ENCODE measurements around the gene CXCR1. TPM values are rescaled to one million over a fixed set of nuclear protein-coding genes. Genes with fewer than 3 reads are reported as not detected.

CXCR1 gene
- total RNA-seq, 1 donor from 2014 or later = 2.1 TPM

Other genes with a start within 250 kb of the CXCR1 start
- 92.3 TPM for gene TNS1, start 164.0 kb downstream of the CXCR1 start, total RNA-seq
- gene RUFY4, start 97.7 kb downstream of the CXCR1 start, total RNA-seq = 0.10 TPM
- gene CXCR2, start 40.9 kb downstream of the CXCR1 start, total RNA-seq = 5.2 TPM
- gene ARPC2, start 50.2 kb upstream of the CXCR1 start, total RNA-seq = 179 TPM
- 0.39 TPM for gene GPBAR1, start 94.1 kb upstream of the CXCR1 start, total RNA-seq
- gene AAMP, start 103.2 kb upstream of the CXCR1 start, total RNA-seq = 102 TPM
- 22.3 TPM for gene PNKD, start 103.6 kb upstream of the CXCR1 start, total RNA-seq
- 90.2 TPM for gene TMBIM1, start 125.5 kb upstream of the CXCR1 start, total RNA-seq
- not detected for gene CATIP, start 189.9 kb upstream of the CXCR1 start, total RNA-seq
- 7.9 TPM for gene SLC11A1, start 215.3 kb upstream of the CXCR1 start, total RNA-seq
- gene CTDSP1, start 232.9 kb upstream of the CXCR1 start, total RNA-seq = 43.7 TPM

Data from skin of body (tissue), 1 donor.